H1 (cell line): ENCODE measurements around the gene MCM7. TPM values are rescaled to one million over a fixed set of nuclear protein-coding genes. Genes with fewer than 3 reads are reported as not detected.

ENCODE experiments used
- ATF3 ChIP-seq: IDR thresholded peaks from 2 replicates; pipeline ENCODE4 v1.6.1; 2011; ENCODE audit warnings: low read depth, mild to moderate bottlenecking, low read length; ENCODE audit not compliant: insufficient read depth
- BACH1 ChIP-seq: IDR thresholded peaks from 2 replicates; pipeline ENCODE4 v1.6.1; 2012; ENCODE audit warnings: low read length, improper control_type of control experiment
- BCL11A ChIP-seq, 2 experiments: IDR thresholded peaks; one replicate each; pipeline ENCODE4 v1.6.1; 2011; ENCODE audit warnings: low read depth in 2 of 2, low read length in 2 of 2, mild to moderate bottlenecking in 2 of 2
- CBX8 ChIP-seq: fragments of 300-800, 300-1000 bp; sonication (generic); IDR thresholded peaks from 2 replicates; pipeline ENCODE4 v1.7.1; 2016; ENCODE audit warnings: low read depth, low read length, borderline replicate concordance
- CHD2 ChIP-seq: IDR thresholded peaks from 2 replicates; pipeline ENCODE4 v1.6.1; 2012; ENCODE audit warnings: low read length, improper control_type of control experiment
- E2F6 ChIP-seq: IDR thresholded peaks from 2 replicates; pipeline ENCODE4 v1.6.1; 2012; ENCODE audit warnings: inconsistent platforms
- EP300 ChIP-seq, 2 experiments: IDR thresholded peaks; 1 replicate in 1 of 2; 2 replicates in 1 of 2; pipeline ENCODE4 v1.6.1; 2011 to 2012; ENCODE audit warnings: low read depth in 2 of 2, low read length in 2 of 2, mild to moderate bottlenecking in 2 of 2, borderline replicate concordance in 1 of 2, inconsistent platforms in 1 of 2, moderate library complexity in 1 of 2
- EZH2 ChIP-seq: fragments of 200-600 bp; sonication (generic); IDR thresholded peaks from 2 replicates; pipeline ENCODE4 v1.7.1; 2012; ENCODE audit warnings: low read depth, mild to moderate bottlenecking, moderate library complexity, low read length, inconsistent platforms; ENCODE audit not compliant: severe bottlenecking
- GTF2F1 ChIP-seq: IDR thresholded peaks from 2 replicates; pipeline ENCODE4 v1.6.1; 2012; ENCODE audit warnings: low read depth, low read length, improper control_type of control experiment, borderline replicate concordance
- HDAC6 ChIP-seq: IDR thresholded peaks from one replicate; pipeline ENCODE4 v1.7.1; 2012; ENCODE audit warnings: low read depth, mild to moderate bottlenecking, inconsistent platforms, low read length, moderate library complexity
- JUN ChIP-seq: IDR thresholded peaks from 2 replicates; pipeline ENCODE4 v1.6.1; 2011; ENCODE audit warnings: low read depth, mild to moderate bottlenecking, improper control_type of control experiment, low read length
- KDM1A ChIP-seq: fragments of 200-600, 300-600 bp; sonication (generic); IDR thresholded peaks from 2 replicates; pipeline ENCODE4 v1.7.1; 2016; ENCODE audit warnings: mild to moderate bottlenecking, low read length, borderline replicate concordance
- KDM5A ChIP-seq: fragments of 200-600 bp; IDR thresholded peaks from 2 replicates; pipeline ENCODE4 v1.7.1; 2012; ENCODE audit warnings: mild to moderate bottlenecking, low read length, inconsistent platforms, mixed read lengths
- NANOG ChIP-seq: IDR thresholded peaks from 2 replicates; pipeline ENCODE4 v1.6.1; 2011; ENCODE audit warnings: low read length, low read depth, mild to moderate bottlenecking, inconsistent platforms; ENCODE audit not compliant: insufficient read depth, poor library complexity, severe bottlenecking
- NRF1 ChIP-seq: IDR thresholded peaks from 2 replicates; pipeline ENCODE4 v1.6.1; 2011; ENCODE audit warnings: mild to moderate bottlenecking, low read depth, low read length, improper control_type of control experiment
- POLR2AphosphoS5 ChIP-seq: IDR thresholded peaks from 2 replicates; pipeline ENCODE4 v1.6.1; 2011; ENCODE audit warnings: low read depth, low read length
- RXRA ChIP-seq: IDR thresholded peaks from 2 replicates; pipeline ENCODE4 v1.6.1; 2011; ENCODE audit warnings: low read depth, mild to moderate bottlenecking, low read length, moderate library complexity; ENCODE audit not compliant: insufficient read depth
- SAP30 ChIP-seq: fragments of 300-600 bp; sonication (generic); IDR thresholded peaks from 2 replicates; pipeline ENCODE4 v1.7.1; 2012; ENCODE audit warnings: low read length, moderate library complexity, mild to moderate bottlenecking, inconsistent platforms; ENCODE audit not compliant: insufficient read depth, insufficient replicate concordance
- SIN3A ChIP-seq, 2 experiments: IDR thresholded peaks in 1 of 2; conservative IDR thresholded peaks in 1 of 2; 2 replicates each; pipeline ENCODE4 v1.6.1; 2011 to 2012; ENCODE audit warnings: low read length in 2 of 2, improper control_type of control experiment in 1 of 2, low read depth in 1 of 2, mild to moderate bottlenecking in 1 of 2
- TAF1 ChIP-seq: IDR thresholded peaks from 2 replicates; pipeline ENCODE4 v1.6.1; 2011; ENCODE audit warnings: mild to moderate bottlenecking, low read depth, low read length
- TAF7 ChIP-seq: optimal IDR thresholded peaks from 2 replicates; pipeline ENCODE3; 2011; ENCODE audit warnings: low read depth, mild to moderate bottlenecking, inconsistent platforms, low read length, moderate library complexity, borderline replicate concordance
- ZNF274 ChIP-seq: IDR thresholded peaks from 2 replicates; pipeline ENCODE4 v1.7.0; 2012; ENCODE audit warnings: low read length, borderline replicate concordance; ENCODE audit errors: extremely low read depth
- polyA plus RNA-seq, 7 experiments: library from polyadenylated mRNA; depleted of rRNA in 3 of 7; stranded (reverse) in 5 of 7; unstranded in 2 of 7; fragments of >200 nt in 5 of 7; fragments of 200-250 nt in 2 of 7; gene quantifications; 1 replicate in 5 of 7; 2 replicates in 1 of 7; 4 replicates in 1 of 7; pipeline versions ENCODE4 v1.2.1 to v1.2.3, GENCODE V29; 2011 to 2013; ENCODE audit warnings: missing spikeins in 2 of 7, mixed read lengths in 2 of 7
- total RNA-seq: library from RNA; stranded (reverse); fragmentation: NEBNext Ultra II Directional; extraction: Animal tissue kit (Norgen Biotek cat#: 25700); gene quantifications from 2 replicates; pipeline ENCODE4 v1.2.1, GENCODE V29; 2021

The MCM7 gene
- total and polyA plus RNA-seq, 2 of the 8 experiments (the other 6 are each of a cell fraction or from before 2014, with no cell fraction given), result 313 to 344 TPM

GRCh38 chr7:100081535-100082102, 19.6 kb downstream of the MCM7 start, which contains the start of gene ZNF3 (continued):
- TF ChIP-seq RXRA (0 out of 2 replicates have a peak, but pooled peaks have one; percentile 76), CBX8 (no peak), NANOG (peak; percentile 79), SIN3A (conservative IDR thresholded peaks at IDR 0.05 in 1 of 2, IDR thresholded peaks at IDR 0.05 in 1 of 2; ENCODE audit: low read depth in 1 of 2, low read length in 2 of 2) (peak; percentile 88 to 93; a peak in 3 of 4 replicates), ATF3 (0 out of 2 replicates have a peak, but pooled peaks have one; percentile 36), POLR2AphosphoS5 (peak; percentile 96), BACH1 (peak; percentile 100), EP300 (IDR thresholded peaks at IDR 0.05; ENCODE audit: borderline replicate concordance in 1 of 2, low read depth in 2 of 2, low read length in 2 of 2) (peak in 1 of 2 experiments; percentile 81; a peak in 1 of 3 replicates), NRF1 (no peak), JUN (no peak), ZNF274 (no peak), CHD2 (peak; percentile 81), KDM5A (peak; percentile 78; the same call in 1 of the 2 replicates), GTF2F1 (0 out of 2 replicates have a peak, but pooled peaks have one; percentile 68), EZH2 (no peak), E2F6 (peak; percentile 92), KDM1A (no peak; the same call in 1 of the 2 replicates), SAP30 (peak; percentile 4), BCL11A (IDR thresholded peaks at IDR 0.05; ENCODE audit: low read depth in 2 of 2, low read length in 2 of 2) (no peak), HDAC6 (no peak), TAF7 (no peak), TAF1 (peak; percentile 93)
